ENCODE measurements around the gene DIP2C. TPM values are rescaled to one million over a fixed set of nuclear protein-coding genes. Genes with fewer than 3 reads are reported as not detected.
A peak's percentile ranks its signal among the peaks of the same experiment; 100 is the strongest.

DIP2C gene
- polyA plus RNA-seq, 2 donors = 2.2 to 2.7 TPM

GRCh38 chr10:507355-507699 lies 182.1 kb downstream of the DIP2C start:
- no peaks in the 10 kb centered on the region for H3K27me3 ChIP-seq (ENCODE audit: control insufficient read depth in 1 of 2, insufficient read depth in 2 of 2, low read length in 2 of 2)
- no peaks in the 10 kb centered on the region for H3K36me3 ChIP-seq (ENCODE audit: control insufficient read depth in 2 of 2, insufficient read depth in 2 of 2, low read length in 1 of 2)
- WGBS, 2 donors = 90 to 93% methylated on average over 16 of the region's 16 CpGs
- H3K27ac ChIP-seq (ENCODE audit: low read depth in 2 of 2, low read length in 1 of 2) = no peak overlapping the region
- no peaks in the 10 kb centered on the region for H3K9me3 ChIP-seq (ENCODE audit: control insufficient read depth in 2 of 2, insufficient read depth in 1 of 2, low read depth in 1 of 2, low read length in 1 of 2)
- peaks cover 6 to 14% of the 10 kb centered on the region in 2 donors for H3K4me1 ChIP-seq (ENCODE audit: control insufficient read depth in 2 of 2, insufficient read depth in 2 of 2, low read length in 1 of 2)
- no peak overlapping the region for H3K4me3 ChIP-seq (ENCODE audit: low read depth in 1 of 2, low read length in 2 of 2)

DNA sequence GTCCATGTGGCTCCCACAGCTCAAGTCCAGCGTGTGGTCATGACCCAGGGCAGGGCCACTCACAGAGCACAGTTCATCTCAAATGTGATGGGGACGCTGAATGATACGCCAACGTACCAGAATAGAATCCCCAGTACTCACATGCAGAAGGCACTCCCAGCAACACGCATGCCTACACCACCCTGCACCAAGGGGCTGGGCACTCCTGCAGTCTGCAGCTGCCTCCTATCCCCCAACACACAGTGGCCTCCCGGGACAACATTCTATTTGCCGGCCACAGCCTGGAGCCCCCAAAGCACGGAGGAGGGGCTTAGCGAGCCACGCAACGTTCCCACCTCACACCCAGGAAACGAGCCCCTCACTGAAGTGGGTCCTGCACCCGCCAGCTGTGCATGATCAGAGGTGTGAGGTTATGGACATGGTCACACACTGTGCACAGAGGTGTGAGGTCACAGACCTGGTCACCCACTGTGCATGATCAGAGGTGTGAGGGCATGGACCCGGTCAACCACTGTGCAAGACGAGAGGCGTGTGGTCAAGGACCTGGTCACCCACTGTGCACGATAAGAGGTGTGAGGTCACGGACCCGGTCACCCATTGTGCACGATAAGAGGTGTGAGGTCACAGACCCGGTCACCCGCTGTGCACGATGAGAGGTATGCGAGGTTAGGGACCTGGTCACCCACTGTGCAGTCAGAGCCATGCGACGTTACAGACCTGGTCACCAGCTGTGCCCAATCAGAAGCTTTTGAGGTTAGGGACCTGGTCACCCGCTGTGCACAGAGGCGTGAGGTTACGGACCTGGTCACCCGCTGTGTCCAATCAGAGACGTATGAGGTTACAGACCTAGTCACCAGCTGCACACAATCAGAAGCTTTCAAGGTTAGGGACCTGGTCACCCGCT lies 182.8 kb downstream of the DIP2C start:
- Histone ChIP-seq H3K27ac (ENCODE audit: low read depth in 2 of 2, low read length in 1 of 2) (no peak overlapping the region), H3K4me3 (ENCODE audit: low read depth in 1 of 2, low read length in 2 of 2) (no peak overlapping the region), H3K4me1 (ENCODE audit: control insufficient read depth in 2 of 2, insufficient read depth in 2 of 2, low read length in 1 of 2) (peaks cover 6 to 14% of the 10 kb centered on the region in 2 donors), H3K36me3 (ENCODE audit: control insufficient read depth in 2 of 2, insufficient read depth in 2 of 2, low read length in 1 of 2) (no peaks in the 10 kb centered on the region), H3K9me3 (ENCODE audit: control insufficient read depth in 2 of 2, insufficient read depth in 1 of 2, low read depth in 1 of 2, low read length in 1 of 2) (no peaks in the 10 kb centered on the region), H3K27me3 (ENCODE audit: control insufficient read depth in 1 of 2, insufficient read depth in 2 of 2, low read length in 2 of 2) (no peaks in the 10 kb centered on the region)
- WGBS, 2 donors = 93 to 94% methylated on average over 32 of the region's 32 CpGs

DNA sequence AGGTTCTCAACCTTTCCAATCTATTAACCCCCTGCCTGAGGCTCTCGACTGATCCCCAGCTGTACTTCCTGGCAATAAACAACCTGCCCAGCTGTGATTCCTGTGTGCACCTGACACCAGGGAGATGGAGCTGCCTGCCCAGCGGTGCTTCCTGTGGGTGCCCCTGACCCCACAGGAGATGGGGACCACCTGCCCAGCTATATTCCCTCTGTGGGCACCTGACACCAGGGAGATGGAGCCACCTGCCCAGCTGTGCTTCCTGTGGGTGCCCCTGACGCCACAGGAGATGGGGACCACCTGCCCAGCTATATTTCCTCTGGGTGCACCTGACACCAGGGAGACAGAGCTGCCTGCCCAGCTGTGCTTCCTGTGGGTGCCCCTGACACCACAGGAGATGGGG lies 184.0 kb downstream of the DIP2C start:
- no peaks in the 10 kb centered on the region for H3K9me3 ChIP-seq (ENCODE audit: control insufficient read depth in 2 of 2, insufficient read depth in 1 of 2, low read depth in 1 of 2, low read length in 1 of 2)
- WGBS, 2 donors = 54 to 58% methylated on average over 3 of the region's 3 CpGs
- no peaks in the 10 kb centered on the region for H3K36me3 ChIP-seq (ENCODE audit: control insufficient read depth in 2 of 2, insufficient read depth in 2 of 2, low read length in 1 of 2)
- H3K27me3 ChIP-seq (ENCODE audit: control insufficient read depth in 1 of 2, insufficient read depth in 2 of 2, low read length in 2 of 2) = no peaks in the 10 kb centered on the region
- H3K4me3 ChIP-seq (ENCODE audit: low read depth in 1 of 2, low read length in 2 of 2) = no peak overlapping the region
- H3K4me1 ChIP-seq (ENCODE audit: control insufficient read depth in 2 of 2, insufficient read depth in 2 of 2, low read length in 1 of 2) = peaks cover 3 to 11% of the 10 kb centered on the region in 2 donors
- H3K27ac ChIP-seq (ENCODE audit: low read depth in 2 of 2, low read length in 1 of 2) = no peak overlapping the region

GRCh38 chr10:504806-505205 lies 184.7 kb downstream of the DIP2C start:
- Histone ChIP-seq H3K27ac (ENCODE audit: low read depth in 2 of 2, low read length in 1 of 2) (no peak overlapping the region), H3K27me3 (ENCODE audit: control insufficient read depth in 1 of 2, insufficient read depth in 2 of 2, low read length in 2 of 2) (no peaks in the 10 kb centered on the region), H3K4me3 (ENCODE audit: low read depth in 1 of 2, low read length in 2 of 2) (no peak overlapping the region), H3K4me1 (ENCODE audit: control insufficient read depth in 2 of 2, insufficient read depth in 2 of 2, low read length in 1 of 2) (peaks cover 2 to 6% of the 10 kb centered on the region in 2 donors), H3K9me3 (ENCODE audit: control insufficient read depth in 2 of 2, insufficient read depth in 1 of 2, low read depth in 1 of 2, low read length in 1 of 2) (no peaks in the 10 kb centered on the region), H3K36me3 (ENCODE audit: control insufficient read depth in 2 of 2, insufficient read depth in 2 of 2, low read length in 1 of 2) (no peaks in the 10 kb centered on the region)
- 69 to 79% methylated on average over 14 of the region's 14 CpGs for WGBS, 2 donors

GRCh38 chr10:504121-504611 lies 185.3 kb downstream of the DIP2C start:
- H3K27me3 ChIP-seq (ENCODE audit: control insufficient read depth in 1 of 2, insufficient read depth in 2 of 2, low read length in 2 of 2) = no peaks in the 10 kb centered on the region
- no peak overlapping the region for H3K4me3 ChIP-seq (ENCODE audit: low read depth in 1 of 2, low read length in 2 of 2)
- no peaks in the 10 kb centered on the region for H3K36me3 ChIP-seq (ENCODE audit: control insufficient read depth in 2 of 2, insufficient read depth in 2 of 2, low read length in 1 of 2)
- 58 to 81% methylated on average over 17 of the region's 17 CpGs for WGBS, 2 donors
- H3K9me3 ChIP-seq (ENCODE audit: control insufficient read depth in 2 of 2, insufficient read depth in 1 of 2, low read depth in 1 of 2, low read length in 1 of 2) = no peaks in the 10 kb centered on the region
- H3K27ac ChIP-seq (ENCODE audit: low read depth in 2 of 2, low read length in 1 of 2) = no peak overlapping the region
- peaks cover 2 to 5% of the 10 kb centered on the region in 2 donors for H3K4me1 ChIP-seq (ENCODE audit: control insufficient read depth in 2 of 2, insufficient read depth in 2 of 2, low read length in 1 of 2)

DNA sequence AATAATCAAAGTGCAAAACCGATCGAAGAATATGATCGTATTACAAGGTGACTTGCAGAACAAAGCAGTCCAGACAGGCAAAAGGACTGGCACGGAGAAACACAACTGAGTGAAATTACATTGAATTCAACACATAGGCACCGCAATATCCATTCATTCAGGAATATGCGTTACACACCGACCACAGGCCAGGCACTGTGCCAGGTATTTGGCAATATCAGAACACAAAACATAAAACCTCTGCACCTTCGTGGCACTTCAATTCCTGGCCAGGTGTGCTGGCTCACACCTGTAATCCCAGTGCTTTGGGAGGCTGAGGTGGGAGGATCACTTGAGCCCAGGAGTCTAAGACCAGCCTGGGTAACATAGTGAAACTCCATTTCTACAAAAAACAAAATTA lies 187.9 kb downstream of the DIP2C start:
- Histone ChIP-seq H3K27me3 (ENCODE audit: control insufficient read depth in 1 of 2, insufficient read depth in 2 of 2, low read length in 2 of 2) (no peaks in the 10 kb centered on the region), H3K36me3 (ENCODE audit: control insufficient read depth in 2 of 2, insufficient read depth in 2 of 2, low read length in 1 of 2) (no peaks in the 10 kb centered on the region), H3K4me3 (ENCODE audit: low read depth in 1 of 2, low read length in 2 of 2) (no peak overlapping the region), H3K27ac (ENCODE audit: low read depth in 2 of 2, low read length in 1 of 2) (no peak overlapping the region), H3K9me3 (ENCODE audit: control insufficient read depth in 2 of 2, insufficient read depth in 1 of 2, low read depth in 1 of 2, low read length in 1 of 2) (no peaks in the 10 kb centered on the region), H3K4me1 (ENCODE audit: control insufficient read depth in 2 of 2, insufficient read depth in 2 of 2, low read length in 1 of 2) (peaks cover 4 to 5% of the 10 kb centered on the region in 2 donors)
- 61 to 66% methylated on average over 8 of the region's 8 CpGs for whole genome bisulfite sequencing, 2 donors

DNA sequence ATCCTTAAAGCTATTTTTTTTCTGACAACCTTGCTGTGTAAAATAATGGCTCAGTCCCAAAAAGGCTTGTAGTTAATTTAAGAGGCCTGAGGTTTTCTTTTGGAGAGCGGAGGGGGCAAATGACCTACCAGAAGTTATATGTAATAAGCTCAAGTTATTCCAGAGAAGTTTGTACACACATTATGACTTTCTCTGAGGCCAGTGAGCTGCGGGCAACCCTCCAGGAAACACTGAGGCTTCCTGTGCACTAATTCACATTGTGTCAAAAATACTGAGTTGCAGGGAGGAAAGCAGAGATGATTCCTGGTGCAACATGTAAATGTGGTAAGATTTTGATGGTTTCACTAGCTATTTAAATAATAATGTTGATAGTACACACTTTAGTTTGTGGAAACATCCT lies 188.6 kb downstream of the DIP2C start:
- no peak overlapping the region for H3K27ac ChIP-seq (ENCODE audit: low read depth in 2 of 2, low read length in 1 of 2)
- H3K27me3 ChIP-seq (ENCODE audit: control insufficient read depth in 1 of 2, insufficient read depth in 2 of 2, low read length in 2 of 2) = no peaks in the 10 kb centered on the region
- no peaks in the 10 kb centered on the region for H3K36me3 ChIP-seq (ENCODE audit: control insufficient read depth in 2 of 2, insufficient read depth in 2 of 2, low read length in 1 of 2)
- H3K4me1 ChIP-seq (ENCODE audit: control insufficient read depth in 2 of 2, insufficient read depth in 2 of 2, low read length in 1 of 2) = peaks cover 4 to 5% of the 10 kb centered on the region in 2 donors
- H3K4me3 ChIP-seq (ENCODE audit: low read depth in 1 of 2, low read length in 2 of 2) = no peak overlapping the region
- 48 to 59% methylated on average over 2 of the region's 2 CpGs for WGBS, 2 donors
- H3K9me3 ChIP-seq (ENCODE audit: control insufficient read depth in 2 of 2, insufficient read depth in 1 of 2, low read depth in 1 of 2, low read length in 1 of 2) = no peaks in the 10 kb centered on the region

GRCh38 chr10:499991-500390 lies 189.5 kb downstream of the DIP2C start:
- Histone ChIP-seq H3K4me3 (ENCODE audit: low read depth in 1 of 2, low read length in 2 of 2) (no peak overlapping the region), H3K27me3 (ENCODE audit: control insufficient read depth in 1 of 2, insufficient read depth in 2 of 2, low read length in 2 of 2) (no peaks in the 10 kb centered on the region), H3K36me3 (ENCODE audit: control insufficient read depth in 2 of 2, insufficient read depth in 2 of 2, low read length in 1 of 2) (no peaks in the 10 kb centered on the region), H3K9me3 (ENCODE audit: control insufficient read depth in 2 of 2, insufficient read depth in 1 of 2, low read depth in 1 of 2, low read length in 1 of 2) (no peaks in the 10 kb centered on the region), H3K4me1 (ENCODE audit: control insufficient read depth in 2 of 2, insufficient read depth in 2 of 2, low read length in 1 of 2) (peaks cover 4 to 5% of the 10 kb centered on the region in 2 donors), H3K27ac (ENCODE audit: low read depth in 2 of 2, low read length in 1 of 2) (no peak overlapping the region)
- WGBS, 2 donors = 68 to 82% methylated on average over 4 of the region's 4 CpGs

DNA sequence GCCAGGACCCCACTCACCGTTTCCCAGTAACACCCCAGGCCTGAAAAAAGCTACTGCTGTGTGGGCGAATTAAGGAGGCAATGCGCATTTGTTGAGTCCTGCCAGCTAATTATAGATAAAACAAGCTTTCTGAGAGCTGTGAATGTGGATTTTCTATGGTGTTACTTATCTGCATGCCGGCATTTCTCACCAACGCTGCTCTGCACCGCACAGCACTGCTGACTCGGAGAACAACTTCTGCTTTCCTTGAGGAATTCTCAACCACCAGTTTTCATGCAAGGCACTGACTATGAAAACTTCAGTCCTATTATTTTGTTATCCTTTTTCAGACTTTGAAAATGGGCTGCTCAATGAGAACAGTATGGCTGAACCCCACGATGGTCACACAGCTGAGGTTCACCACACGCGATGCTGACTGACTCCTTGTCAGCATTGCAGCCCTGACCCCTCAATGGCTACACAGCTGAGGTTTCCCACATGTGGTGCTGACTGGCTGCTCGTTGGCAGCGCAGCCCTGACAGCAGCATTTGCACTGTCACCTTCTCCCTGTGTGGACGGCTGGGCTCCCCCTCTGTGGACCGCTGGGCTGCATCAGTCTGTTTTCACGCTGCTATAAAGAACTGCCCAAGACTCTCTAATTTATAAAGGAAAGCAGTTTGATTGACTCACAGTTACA lies 190.6 kb downstream of the DIP2C start:
- Histone ChIP-seq H3K9me3 (ENCODE audit: control insufficient read depth in 2 of 2, insufficient read depth in 1 of 2, low read depth in 1 of 2, low read length in 1 of 2) (no peaks in the 10 kb centered on the region), H3K27ac (ENCODE audit: low read depth in 2 of 2, low read length in 1 of 2) (peak overlapping the region in 1 of 2 donors; percentile 22), H3K4me3 (ENCODE audit: low read depth in 1 of 2, low read length in 2 of 2) (no peak overlapping the region), H3K4me1 (ENCODE audit: control insufficient read depth in 2 of 2, insufficient read depth in 2 of 2, low read length in 1 of 2) (peaks cover 0 to 4% of the 10 kb centered on the region in 2 donors), H3K36me3 (ENCODE audit: control insufficient read depth in 2 of 2, insufficient read depth in 2 of 2, low read length in 1 of 2) (no peaks in the 10 kb centered on the region), H3K27me3 (ENCODE audit: control insufficient read depth in 1 of 2, insufficient read depth in 2 of 2, low read length in 2 of 2) (no peaks in the 10 kb centered on the region)
- WGBS, 2 donors = 80 to 83% methylated on average over 15 of the region's 15 CpGs

All from esophagus (tissue), 2 donors.